Measurements from ENCODE around the gene BOD1L2.

DNA sequence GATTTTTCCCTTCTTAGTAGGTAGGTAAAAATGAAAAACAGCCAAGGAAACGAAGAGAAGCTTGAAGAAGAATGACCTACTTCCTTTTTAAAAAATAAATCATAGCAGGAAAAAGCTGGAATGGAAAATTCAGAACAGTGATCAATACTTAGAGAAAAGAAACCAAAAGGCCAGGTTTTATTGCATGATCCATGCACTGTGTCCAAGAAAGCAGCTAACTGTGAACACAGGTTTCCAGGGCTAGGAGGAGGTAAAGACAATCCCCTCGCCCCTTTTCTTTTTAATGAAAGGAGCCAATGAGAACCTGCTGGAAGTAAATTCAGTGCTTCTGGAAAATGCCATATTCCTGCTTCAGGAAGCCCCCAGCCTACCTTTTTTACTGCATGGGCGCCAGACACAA is 47.2 kb downstream of the BOD1L2 start:
- TF ChIP-seq, protein P1, sequence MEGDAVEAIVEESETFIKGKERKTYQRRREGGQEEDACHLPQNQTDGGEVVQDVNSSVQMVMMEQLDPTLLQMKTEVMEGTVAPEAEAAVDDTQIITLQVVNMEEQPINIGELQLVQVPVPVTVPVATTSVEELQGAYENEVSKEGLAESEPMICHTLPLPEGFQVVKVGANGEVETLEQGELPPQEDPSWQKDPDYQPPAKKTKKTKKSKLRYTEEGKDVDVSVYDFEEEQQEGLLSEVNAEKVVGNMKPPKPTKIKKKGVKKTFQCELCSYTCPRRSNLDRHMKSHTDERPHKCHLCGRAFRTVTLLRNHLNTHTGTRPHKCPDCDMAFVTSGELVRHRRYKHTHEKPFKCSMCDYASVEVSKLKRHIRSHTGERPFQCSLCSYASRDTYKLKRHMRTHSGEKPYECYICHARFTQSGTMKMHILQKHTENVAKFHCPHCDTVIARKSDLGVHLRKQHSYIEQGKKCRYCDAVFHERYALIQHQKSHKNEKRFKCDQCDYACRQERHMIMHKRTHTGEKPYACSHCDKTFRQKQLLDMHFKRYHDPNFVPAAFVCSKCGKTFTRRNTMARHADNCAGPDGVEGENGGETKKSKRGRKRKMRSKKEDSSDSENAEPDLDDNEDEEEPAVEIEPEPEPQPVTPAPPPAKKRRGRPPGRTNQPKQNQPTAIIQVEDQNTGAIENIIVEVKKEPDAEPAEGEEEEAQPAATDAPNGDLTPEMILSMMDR (IDR thresholded peaks at IDR 0.05; ENCODE audit: low read depth, low read length) = no peak
- no peak for TF ChIP-seq EZH2phosphoT487 (IDR thresholded peaks at IDR 0.05; ENCODE audit: low read depth)
